ENCODE results near the gene ZNF341.

DNA sequence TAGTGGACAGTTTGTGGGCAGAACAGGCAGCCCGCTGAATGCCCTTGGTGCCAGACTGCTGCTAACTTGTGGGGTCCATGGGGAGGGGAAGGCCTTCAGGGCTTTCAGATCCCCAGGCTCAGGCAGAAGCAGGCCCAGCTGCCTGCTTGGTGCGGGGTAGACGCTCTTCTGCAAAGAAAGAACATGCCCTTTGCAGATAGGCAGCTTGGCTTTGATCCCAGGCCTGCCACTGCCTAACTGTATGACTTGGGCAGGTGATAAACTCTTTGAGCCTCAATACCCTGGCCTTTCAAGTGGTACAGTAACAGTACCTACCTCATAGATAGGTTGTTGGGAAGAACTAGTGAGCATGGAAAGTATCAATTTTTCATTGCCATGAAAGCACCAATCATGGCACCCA, 107.8 kb downstream of the ZNF341 start:
- TF ChIP-seq, protein P1, sequence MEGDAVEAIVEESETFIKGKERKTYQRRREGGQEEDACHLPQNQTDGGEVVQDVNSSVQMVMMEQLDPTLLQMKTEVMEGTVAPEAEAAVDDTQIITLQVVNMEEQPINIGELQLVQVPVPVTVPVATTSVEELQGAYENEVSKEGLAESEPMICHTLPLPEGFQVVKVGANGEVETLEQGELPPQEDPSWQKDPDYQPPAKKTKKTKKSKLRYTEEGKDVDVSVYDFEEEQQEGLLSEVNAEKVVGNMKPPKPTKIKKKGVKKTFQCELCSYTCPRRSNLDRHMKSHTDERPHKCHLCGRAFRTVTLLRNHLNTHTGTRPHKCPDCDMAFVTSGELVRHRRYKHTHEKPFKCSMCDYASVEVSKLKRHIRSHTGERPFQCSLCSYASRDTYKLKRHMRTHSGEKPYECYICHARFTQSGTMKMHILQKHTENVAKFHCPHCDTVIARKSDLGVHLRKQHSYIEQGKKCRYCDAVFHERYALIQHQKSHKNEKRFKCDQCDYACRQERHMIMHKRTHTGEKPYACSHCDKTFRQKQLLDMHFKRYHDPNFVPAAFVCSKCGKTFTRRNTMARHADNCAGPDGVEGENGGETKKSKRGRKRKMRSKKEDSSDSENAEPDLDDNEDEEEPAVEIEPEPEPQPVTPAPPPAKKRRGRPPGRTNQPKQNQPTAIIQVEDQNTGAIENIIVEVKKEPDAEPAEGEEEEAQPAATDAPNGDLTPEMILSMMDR (IDR thresholded peaks at IDR 0.05): no peak
- no peak for TF ChIP-seq POLR2A (IDR thresholded peaks at IDR 0.05)
